ENCODE measurements around the gene BNC2.
A peak's percentile ranks its signal among the peaks of the same experiment; 100 is the strongest.

The BNC2 gene

GRCh38 chr9:16803648-16804047 is 66.8 kb downstream of the BNC2 start:
- Histone ChIP-seq H3K27ac (ENCODE audit: extremely low read depth, low read depth, low read length) (no peak overlapping the region), H3K4me3 (ENCODE audit: low read depth, low read length) (no peak overlapping the region), H3K36me3 (ENCODE audit: control insufficient read depth in 2 of 2, insufficient read depth in 1 of 2, low read length in 2 of 2) (no peaks in the 10 kb centered on the region), H3K4me1 (ENCODE audit: control insufficient read depth, insufficient read depth, low read length) (0 out of 2 replicates have a peak, but pooled peaks cover 7% of the 10 kb centered on the region), H3K9me3 (ENCODE audit: control insufficient read depth, insufficient read depth, low read depth, low read length) (no peaks in the 10 kb centered on the region)
- TF ChIP-seq ZSCAN16 (tag by site-specific recombination; IDR thresholded peaks at IDR 0.05) (no peak), ZNF785 (tag by site-specific recombination; IDR thresholded peaks at IDR 0.05) (no peak), WT1 (tag by site-specific recombination; IDR thresholded peaks at IDR 0.05) (no peak), ZSCAN5A (tag by site-specific recombination; IDR thresholded peaks at IDR 0.05) (no peak)
- POLR2A ChIA-PET: no interaction called here
- CTCF ChIA-PET: interaction anchor here (1.2 kb wide), 1 partner anchor 670 kb away, joined by 3 read pairs; no protein-coding TSS in a partner anchor

GRCh38 chr9:16801871-16802466 is 68.5 kb downstream of the BNC2 start:
- ChIA-PET CTCF (interaction anchor here (0.7 kb wide), 1 partner anchor 167 kb away, joined by 5 read pairs; no protein-coding TSS in a partner anchor), POLR2A (no interaction called here)
- Histone ChIP-seq H3K27ac (ENCODE audit: extremely low read depth, low read depth, low read length) (no peak overlapping the region), H3K9me3 (ENCODE audit: control insufficient read depth, insufficient read depth, low read depth, low read length) (no peaks in the 10 kb centered on the region), H3K4me1 (ENCODE audit: control insufficient read depth, insufficient read depth, low read length) (0 out of 2 replicates have a peak, but pooled peaks cover 3% of the 10 kb centered on the region), H3K36me3 (ENCODE audit: control insufficient read depth in 2 of 2, insufficient read depth in 1 of 2, low read length in 2 of 2) (no peaks in the 10 kb centered on the region), H3K4me3 (ENCODE audit: low read depth, low read length) (no peak overlapping the region)
- TF ChIP-seq ZNF639 (tag by site-specific recombination; IDR thresholded peaks at IDR 0.05) (no peak), ZNF658 (tag by site-specific recombination; IDR thresholded peaks at IDR 0.05) (no peak), ZEB2 (tag by site-specific recombination; IDR thresholded peaks at IDR 0.05) (no peak), ZSCAN23 (tag by site-specific recombination; IDR thresholded peaks at IDR 0.05) (no peak)

- H3K4me1 ChIP-seq (ENCODE audit: control insufficient read depth, insufficient read depth, low read length): peaks cover 15% of the 10 kb centered on the region; the same call in 1 of the 2 replicates
- no peak overlapping the region for H3K27ac ChIP-seq (ENCODE audit: extremely low read depth, low read depth, low read length)
- ChIA-PET CTCF (interaction anchor here (0.7 kb wide), 1 partner anchor 193 kb away, joined by 3 read pairs; no protein-coding TSS in a partner anchor), POLR2A (interaction anchor here (0.7 kb wide), 1 partner anchor 81 kb away, joined by 4 read pairs; no protein-coding TSS in a partner anchor)
- TF ChIP-seq ZSCAN23 (tag by site-specific recombination; IDR thresholded peaks at IDR 0.05): no peak
- TF ChIP-seq PRDM1 (tag by site-specific recombination; IDR thresholded peaks at IDR 0.05): peak; percentile 98
- H3K9me3 ChIP-seq (ENCODE audit: control insufficient read depth, insufficient read depth, low read depth, low read length): no peaks in the 10 kb centered on the region
- no peak overlapping the region for H3K4me3 ChIP-seq (ENCODE audit: low read depth, low read length)
- no peaks in the 10 kb centered on the region for H3K36me3 ChIP-seq (ENCODE audit: control insufficient read depth in 2 of 2, insufficient read depth in 1 of 2, low read length in 2 of 2)
These were observed 74.1 kb downstream of the BNC2 start for GRCh38 chr9:16796304-16796825.

GRCh38 chr9:16794871-16795639 is 75.4 kb downstream of the BNC2 start:
- no peak overlapping the region for H3K4me3 ChIP-seq (ENCODE audit: low read depth, low read length)
- H3K9me3 ChIP-seq (ENCODE audit: control insufficient read depth, insufficient read depth, low read depth, low read length): no peaks in the 10 kb centered on the region
- H3K4me1 ChIP-seq (ENCODE audit: control insufficient read depth, insufficient read depth, low read length): peaks cover 15% of the 10 kb centered on the region; the same call in 1 of the 2 replicates
- H3K27ac ChIP-seq (ENCODE audit: extremely low read depth, low read depth, low read length): no peak overlapping the region
- no peaks in the 10 kb centered on the region for H3K36me3 ChIP-seq (ENCODE audit: control insufficient read depth in 2 of 2, insufficient read depth in 1 of 2, low read length in 2 of 2)
- CTCF ChIA-PET: interaction anchor here (0.5 to 0.7 kb wide), 2 partner anchors 587 to 917 kb away, joined by 3 to 6 read pairs; no protein-coding TSS in a partner anchor
- POLR2A ChIA-PET: no interaction called here
- TF ChIP-seq ZNF175 (tag by site-specific recombination; IDR thresholded peaks at IDR 0.05): no peak
- TF ChIP-seq ZNF248 (tag by site-specific recombination; IDR thresholded peaks at IDR 0.05): no peak
- no peak for TF ChIP-seq ZNF449 (tag by site-specific recombination; IDR thresholded peaks at IDR 0.05)
- no peak for TF ChIP-seq ZNF596 (tag by site-specific recombination; IDR thresholded peaks at IDR 0.05)
- TF ChIP-seq SP7 (tag by site-specific recombination; IDR thresholded peaks at IDR 0.05): no peak
- TF ChIP-seq ZNF211 (tag by site-specific recombination; IDR thresholded peaks at IDR 0.05; ENCODE audit: low read depth): no peak
- TF ChIP-seq AEBP2 (tag by site-specific recombination; IDR thresholded peaks at IDR 0.05; ENCODE audit: borderline replicate concordance): no peak
- TF ChIP-seq ZNF529 (tag by site-specific recombination; IDR thresholded peaks at IDR 0.05; ENCODE audit: insufficient replicate concordance): no peak
- no peak for TF ChIP-seq ZNF366 (tag by site-specific recombination; conservative IDR thresholded peaks at IDR 0.05)
- TF ChIP-seq ZNF433 (tag by site-specific recombination; IDR thresholded peaks at IDR 0.05; ENCODE audit: low read depth): no peak
- no peak for TF ChIP-seq GLIS2 (tag by site-specific recombination; IDR thresholded peaks at IDR 0.05)
- TF ChIP-seq ZNF571 (tag by site-specific recombination; IDR thresholded peaks at IDR 0.05): no peak

All from HEK293 (cell line).